PFSK-1 (cell line): ENCODE measurements around the gene CCDC90B.

Experiments used
- TAF1 ChIP-seq: IDR thresholded peaks from 2 replicates; pipeline ENCODE4 v1.6.1; 2012; ENCODE audit warnings: low read length, control low read depth, borderline replicate concordance; ENCODE audit not compliant: insufficient read depth
- TF ChIP-seq, protein P1 (sequence below), 2 experiments: IDR thresholded peaks; 2 replicates each; pipeline versions ENCODE4 v1.6.1 to v1.8.0; 2011 to 2012; ENCODE audit warnings: low read depth in 2 of 2, low read length in 2 of 2, control low read depth in 1 of 2, inconsistent platforms in 1 of 2, mild to moderate bottlenecking in 1 of 2, moderate library complexity in 1 of 2; ENCODE audit not compliant: insufficient read depth in 1 of 2

DNA sequence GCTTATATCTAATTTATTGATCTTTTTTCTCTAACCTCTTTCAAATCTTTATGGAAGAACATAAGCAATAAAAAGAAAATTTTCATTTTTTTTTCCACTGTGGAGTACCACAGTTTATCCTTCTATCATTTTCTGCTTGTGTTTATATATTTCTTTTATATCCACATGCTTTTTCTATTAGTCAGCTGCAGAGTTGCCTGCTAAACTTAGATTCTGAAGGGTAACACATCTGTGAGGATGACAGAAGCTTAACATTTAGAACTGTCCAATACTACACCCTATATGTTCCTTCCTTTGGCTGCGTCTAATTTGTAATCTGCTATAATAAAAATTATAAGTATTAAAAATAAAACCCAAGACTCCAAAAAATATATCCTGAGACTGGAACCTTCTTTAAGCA, 20.8 kb downstream of the CCDC90B start:
- no peak for TF ChIP-seq TAF1
- TF ChIP-seq, protein P1, sequence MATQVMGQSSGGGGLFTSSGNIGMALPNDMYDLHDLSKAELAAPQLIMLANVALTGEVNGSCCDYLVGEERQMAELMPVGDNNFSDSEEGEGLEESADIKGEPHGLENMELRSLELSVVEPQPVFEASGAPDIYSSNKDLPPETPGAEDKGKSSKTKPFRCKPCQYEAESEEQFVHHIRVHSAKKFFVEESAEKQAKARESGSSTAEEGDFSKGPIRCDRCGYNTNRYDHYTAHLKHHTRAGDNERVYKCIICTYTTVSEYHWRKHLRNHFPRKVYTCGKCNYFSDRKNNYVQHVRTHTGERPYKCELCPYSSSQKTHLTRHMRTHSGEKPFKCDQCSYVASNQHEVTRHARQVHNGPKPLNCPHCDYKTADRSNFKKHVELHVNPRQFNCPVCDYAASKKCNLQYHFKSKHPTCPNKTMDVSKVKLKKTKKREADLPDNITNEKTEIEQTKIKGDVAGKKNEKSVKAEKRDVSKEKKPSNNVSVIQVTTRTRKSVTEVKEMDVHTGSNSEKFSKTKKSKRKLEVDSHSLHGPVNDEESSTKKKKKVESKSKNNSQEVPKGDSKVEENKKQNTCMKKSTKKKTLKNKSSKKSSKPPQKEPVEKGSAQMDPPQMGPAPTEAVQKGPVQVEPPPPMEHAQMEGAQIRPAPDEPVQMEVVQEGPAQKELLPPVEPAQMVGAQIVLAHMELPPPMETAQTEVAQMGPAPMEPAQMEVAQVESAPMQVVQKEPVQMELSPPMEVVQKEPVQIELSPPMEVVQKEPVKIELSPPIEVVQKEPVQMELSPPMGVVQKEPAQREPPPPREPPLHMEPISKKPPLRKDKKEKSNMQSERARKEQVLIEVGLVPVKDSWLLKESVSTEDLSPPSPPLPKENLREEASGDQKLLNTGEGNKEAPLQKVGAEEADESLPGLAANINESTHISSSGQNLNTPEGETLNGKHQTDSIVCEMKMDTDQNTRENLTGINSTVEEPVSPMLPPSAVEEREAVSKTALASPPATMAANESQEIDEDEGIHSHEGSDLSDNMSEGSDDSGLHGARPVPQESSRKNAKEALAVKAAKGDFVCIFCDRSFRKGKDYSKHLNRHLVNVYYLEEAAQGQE (IDR thresholded peaks at IDR 0.05; ENCODE audit: insufficient read depth in 1 of 2, low read depth in 2 of 2, low read length in 2 of 2): no peak
